AG10803 (cell line): ENCODE results near the gene RAB23.
A peak's percentile ranks its signal among the peaks of the same experiment; 100 is the strongest.

Experiments
- DNase-seq: peaks from one replicate; pipeline ENCODE4 v3.0.0; 2010; ENCODE audit warnings: low read depth
- H3K4me3 ChIP-seq: 2 replicates; pipeline ENCODE4 v1.5.1; 2011; ENCODE audit warnings: mild to moderate bottlenecking, low read length, control low read depth
- TF ChIP-seq, protein P1 (sequence below): conservative IDR thresholded peaks from 2 replicates; pipeline ENCODE4 v1.5.1; 2011; ENCODE audit warnings: mild to moderate bottlenecking, low read length, control low read depth, inconsistent platforms

The RAB23 gene

DNA sequence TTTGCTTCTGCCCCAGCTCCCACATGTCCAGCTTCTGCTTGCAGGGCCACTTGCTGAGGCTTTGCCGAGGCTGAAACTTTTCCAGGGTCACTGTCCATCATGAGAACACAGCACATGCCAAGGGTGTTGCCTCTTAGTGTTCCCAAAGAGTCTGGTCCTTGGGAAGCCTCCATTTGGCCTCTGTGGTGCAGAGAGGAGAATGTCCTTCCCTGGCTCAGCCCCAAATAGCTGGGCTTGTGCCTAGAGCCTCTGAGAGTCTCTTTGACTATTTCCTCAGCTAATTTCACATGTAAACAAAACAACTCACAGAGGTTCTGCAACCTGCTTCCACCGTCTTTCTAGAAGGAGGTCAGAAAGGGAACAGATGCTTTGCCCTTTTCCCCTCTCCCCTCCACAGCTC is 40.4 kb upstream of the RAB23 start:
- peak; percentile 80 for DNase-seq
- H3K4me3 ChIP-seq, result peak overlapping the region; percentile 9; the same call in 1 of the 2 replicates
- TF ChIP-seq, protein P1, sequence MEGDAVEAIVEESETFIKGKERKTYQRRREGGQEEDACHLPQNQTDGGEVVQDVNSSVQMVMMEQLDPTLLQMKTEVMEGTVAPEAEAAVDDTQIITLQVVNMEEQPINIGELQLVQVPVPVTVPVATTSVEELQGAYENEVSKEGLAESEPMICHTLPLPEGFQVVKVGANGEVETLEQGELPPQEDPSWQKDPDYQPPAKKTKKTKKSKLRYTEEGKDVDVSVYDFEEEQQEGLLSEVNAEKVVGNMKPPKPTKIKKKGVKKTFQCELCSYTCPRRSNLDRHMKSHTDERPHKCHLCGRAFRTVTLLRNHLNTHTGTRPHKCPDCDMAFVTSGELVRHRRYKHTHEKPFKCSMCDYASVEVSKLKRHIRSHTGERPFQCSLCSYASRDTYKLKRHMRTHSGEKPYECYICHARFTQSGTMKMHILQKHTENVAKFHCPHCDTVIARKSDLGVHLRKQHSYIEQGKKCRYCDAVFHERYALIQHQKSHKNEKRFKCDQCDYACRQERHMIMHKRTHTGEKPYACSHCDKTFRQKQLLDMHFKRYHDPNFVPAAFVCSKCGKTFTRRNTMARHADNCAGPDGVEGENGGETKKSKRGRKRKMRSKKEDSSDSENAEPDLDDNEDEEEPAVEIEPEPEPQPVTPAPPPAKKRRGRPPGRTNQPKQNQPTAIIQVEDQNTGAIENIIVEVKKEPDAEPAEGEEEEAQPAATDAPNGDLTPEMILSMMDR, result no peak

DNA sequence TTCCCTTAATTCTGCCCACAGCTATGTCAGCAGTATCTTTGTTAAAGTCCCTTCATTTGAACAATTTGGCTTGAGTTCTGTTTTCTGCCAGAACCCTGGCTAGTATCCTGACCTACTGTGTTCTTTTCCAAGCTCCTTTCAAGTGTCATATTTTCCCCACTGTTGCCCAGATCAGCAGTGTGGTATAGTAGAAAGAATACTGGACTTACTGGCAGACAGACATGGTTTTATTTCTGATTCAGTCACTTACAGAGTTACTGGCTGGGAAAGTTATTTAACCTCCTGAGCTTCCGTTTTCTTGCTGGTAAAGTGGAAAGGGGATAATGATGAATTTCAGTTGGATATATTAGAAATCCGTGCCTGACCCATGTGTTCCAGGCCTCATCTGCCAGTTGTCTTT is 39.8 kb upstream of the RAB23 start:
- peak; percentile 42 for DNase-seq
- TF ChIP-seq, protein P1, result no peak
- no peak overlapping the region for H3K4me3 ChIP-seq

DNA sequence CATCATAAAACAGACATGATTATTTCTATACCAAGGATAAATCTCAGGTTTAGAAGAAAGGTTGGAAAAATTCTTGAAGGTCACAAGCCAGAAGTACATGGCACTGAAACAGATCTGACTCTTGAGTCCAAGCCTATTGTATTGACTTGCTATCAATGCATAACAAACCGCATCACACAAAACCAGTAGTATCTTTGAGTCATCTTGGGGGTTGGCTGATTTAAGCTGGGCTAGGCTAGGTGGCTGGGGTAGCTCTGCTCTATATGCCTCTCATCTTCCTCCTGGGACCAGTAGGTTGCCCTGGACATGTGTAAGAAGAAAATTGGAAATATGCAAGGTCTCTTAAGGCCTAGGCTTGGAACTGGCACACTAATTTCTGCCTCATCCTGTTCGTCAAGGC is 37.0 kb upstream of the RAB23 start:
- DNase-seq, result no peak
- TF ChIP-seq, protein P1, result no peak
- no peak overlapping the region for H3K4me3 ChIP-seq

DNA sequence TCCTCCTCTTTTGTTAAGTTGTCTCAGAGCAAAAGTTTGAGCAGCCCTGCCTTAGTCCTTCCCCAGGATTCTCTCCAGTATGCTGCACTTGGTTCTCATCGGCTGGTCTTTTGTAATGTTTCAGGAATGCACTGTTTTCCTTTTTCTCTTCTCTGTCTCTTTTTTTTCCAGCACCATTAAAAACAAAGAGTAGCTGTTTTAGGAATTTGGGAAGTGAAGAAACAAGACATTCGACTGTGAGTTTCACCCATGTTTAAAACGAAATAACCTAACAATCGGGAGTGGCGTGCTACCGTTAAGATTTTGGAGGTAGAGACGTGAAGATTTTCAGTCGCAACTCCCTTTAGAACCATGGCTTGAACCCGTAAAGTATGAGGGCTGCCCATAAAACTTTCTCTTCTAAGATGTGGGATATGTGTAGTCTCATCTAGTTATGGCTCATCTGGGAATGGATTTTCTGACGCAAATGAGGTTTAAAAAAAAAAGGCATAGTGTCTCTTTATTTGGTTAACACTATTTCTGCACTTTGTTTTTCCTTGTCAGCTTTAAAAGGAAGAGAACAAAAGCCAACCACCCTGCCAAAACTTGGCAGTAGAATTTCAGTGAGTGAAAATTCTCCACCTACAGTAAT is 35.9 kb upstream of the RAB23 start:
- DNase-seq, result peak; percentile 92
- TF ChIP-seq, protein P1, result no peak
- peak overlapping the region; percentile 41 for H3K4me3 ChIP-seq

DNA sequence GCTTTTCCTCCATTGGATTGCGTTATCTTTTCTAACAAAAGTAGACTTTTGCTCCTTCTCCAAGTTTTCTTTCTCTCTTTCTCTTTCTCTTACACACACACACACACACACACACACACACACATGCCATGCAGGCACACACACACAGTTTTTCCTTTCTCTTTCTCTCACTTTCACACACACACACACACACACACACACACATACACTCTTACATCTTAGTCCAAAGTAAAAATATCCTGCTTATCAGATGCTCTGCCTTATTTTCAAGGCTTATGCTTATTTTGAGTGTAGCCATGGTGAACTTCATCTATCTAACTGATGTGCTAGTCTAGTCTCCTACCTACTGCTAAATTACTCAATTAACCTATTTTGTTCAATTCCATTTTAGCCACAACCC is 34.4 kb upstream of the RAB23 start:
- H3K4me3 ChIP-seq, result no peak overlapping the region
- TF ChIP-seq, protein P1, result no peak

DNA sequence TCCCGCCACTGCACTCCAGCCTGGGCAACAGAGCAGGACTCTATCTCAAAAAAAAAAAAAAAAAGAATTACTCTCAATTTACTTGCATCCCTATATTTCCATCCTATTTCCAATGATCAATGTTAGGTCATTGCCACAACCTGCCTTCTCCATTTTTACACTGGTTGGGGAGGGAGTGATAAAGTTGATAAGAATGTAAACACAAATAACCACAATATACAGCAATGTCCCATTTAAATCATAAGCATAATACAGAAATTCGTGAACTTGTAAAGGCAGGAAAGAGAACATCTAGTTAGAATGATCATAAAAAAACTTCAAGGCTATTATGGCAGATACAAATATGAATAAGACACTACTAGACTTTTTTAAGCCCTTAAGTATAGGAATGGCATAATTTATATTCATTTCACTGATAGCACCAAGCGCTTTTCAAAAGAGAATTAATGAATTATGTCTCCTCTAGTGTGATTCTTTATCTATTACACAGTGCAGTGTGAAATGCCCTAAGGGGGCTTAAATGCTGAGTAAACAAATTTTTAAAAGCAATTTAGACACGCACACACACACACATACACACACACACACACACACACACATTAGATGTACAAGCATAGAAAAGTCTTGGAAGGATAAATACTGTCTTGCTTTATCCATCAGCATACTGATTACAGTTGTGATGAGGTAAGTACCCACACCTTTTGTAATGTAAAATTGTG is 33.5 kb upstream of the RAB23 start:
- TF ChIP-seq, protein P1, result no peak
- DNase-seq, result no peak

More for the DNA sequence above, 34.4 kb upstream of the RAB23 start:
- DNase-seq, result no peak

More for the DNA sequence above, 33.5 kb upstream of the RAB23 start:
- H3K4me3 ChIP-seq, result no peak overlapping the region
